Stimulated activated CD4-positive, alpha-beta T cell treated with anti-CD3 and anti-CD28 coated beads, Interleukin-15, amount 100 ng/mL, for 24 hours (primary cell): ENCODE measurements around the gene CFTR.

ENCODE experiments used
- DNase-seq: peaks from one replicate; pipeline ENCODE4 v3.0.0-alpha.2; 2020

The CFTR gene

DNA sequence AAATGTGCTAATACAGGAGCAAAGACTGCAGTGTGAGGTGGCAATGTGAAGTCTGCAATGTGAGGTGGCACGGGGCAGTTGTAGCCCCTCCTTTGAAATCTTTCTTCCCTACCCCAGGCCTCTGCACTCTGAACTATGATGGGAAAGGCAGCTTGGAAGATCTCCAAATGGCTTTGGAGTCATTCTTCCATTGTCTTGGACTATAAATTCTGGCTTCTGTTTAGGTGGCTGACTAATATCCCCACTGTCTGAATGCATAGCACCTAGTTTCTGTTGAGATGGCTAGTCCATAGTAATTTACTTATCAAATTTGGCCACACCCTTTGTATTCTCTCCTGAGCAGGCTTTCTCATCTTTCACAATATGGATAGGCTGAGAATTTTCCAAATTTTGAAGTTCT is 175.0 kb downstream of the CFTR start:
- no peak for DNase-seq

GRCh38 chr7:117656806-117657205 is 177.0 kb downstream of the CFTR start:
- DNase-seq, result no peak

DNA sequence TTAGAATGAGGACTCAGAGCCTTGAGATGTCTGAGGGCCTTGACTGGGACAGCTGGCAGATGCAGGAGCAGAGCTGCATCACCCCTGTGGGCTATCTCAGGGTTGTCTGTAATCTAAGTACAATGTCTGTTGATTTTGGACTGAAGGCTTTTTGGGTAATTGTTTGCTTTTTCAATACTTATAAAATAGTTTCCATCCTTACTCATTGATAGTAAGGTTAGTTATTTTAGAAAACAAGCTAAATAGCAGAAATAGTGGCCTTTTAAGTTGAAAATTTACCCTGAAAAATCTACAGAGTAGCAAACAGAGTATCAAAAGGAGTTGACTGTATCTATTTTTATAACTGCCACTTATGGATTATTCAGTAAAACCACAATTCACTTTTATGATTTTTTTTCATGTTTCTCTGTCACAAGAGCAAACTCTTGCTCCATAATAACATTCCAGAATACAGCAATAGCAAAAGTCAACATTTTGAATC is 179.7 kb downstream of the CFTR start:
- no peak for DNase-seq

GRCh38 chr7:117661328-117661727 is 181.5 kb downstream of the CFTR start:
- no peak for DNase-seq

DNA sequence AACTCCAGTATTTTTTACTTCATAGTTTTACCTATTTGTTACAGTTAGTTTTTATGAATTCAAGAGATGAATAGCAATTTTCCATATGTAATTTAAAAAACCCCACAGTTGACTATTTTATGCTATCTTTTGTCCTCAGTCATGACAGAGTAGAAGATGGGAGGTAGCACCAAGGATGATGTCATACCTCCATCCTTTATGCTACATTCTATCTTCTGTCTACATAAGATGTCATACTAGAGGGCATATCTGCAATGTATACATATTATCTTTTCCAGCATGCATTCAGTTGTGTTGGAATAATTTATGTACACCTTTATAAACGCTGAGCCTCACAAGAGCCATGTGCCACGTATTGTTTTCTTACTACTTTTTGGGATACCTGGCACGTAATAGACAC is 184.2 kb downstream of the CFTR start:
- no peak for DNase-seq

GRCh38 chr7:117665368-117665767 is 185.5 kb downstream of the CFTR start:
- DNase-seq, result no peak

- no peak for DNase-seq
Measured at GRCh38 chr7:117666031-117666430, 186.2 kb downstream of the CFTR start.

- no peak for DNase-seq
Measured at GRCh38 chr7:117666689-117667088, 186.9 kb downstream of the CFTR start.

DNA sequence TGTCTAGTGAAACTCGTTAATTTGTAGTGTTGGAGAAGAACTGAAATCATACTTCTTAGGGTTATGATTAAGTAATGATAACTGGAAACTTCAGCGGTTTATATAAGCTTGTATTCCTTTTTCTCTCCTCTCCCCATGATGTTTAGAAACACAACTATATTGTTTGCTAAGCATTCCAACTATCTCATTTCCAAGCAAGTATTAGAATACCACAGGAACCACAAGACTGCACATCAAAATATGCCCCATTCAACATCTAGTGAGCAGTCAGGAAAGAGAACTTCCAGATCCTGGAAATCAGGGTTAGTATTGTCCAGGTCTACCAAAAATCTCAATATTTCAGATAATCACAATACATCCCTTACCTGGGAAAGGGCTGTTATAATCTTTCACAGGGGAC is 187.6 kb downstream of the CFTR start:
- DNase-seq, result no peak

GRCh38 chr7:117669818-117670217 is 190.0 kb downstream of the CFTR start:
- DNase-seq, result no peak

GRCh38 chr7:117672453-117672852 is 192.6 kb downstream of the CFTR start:
- DNase-seq, result no peak

DNA sequence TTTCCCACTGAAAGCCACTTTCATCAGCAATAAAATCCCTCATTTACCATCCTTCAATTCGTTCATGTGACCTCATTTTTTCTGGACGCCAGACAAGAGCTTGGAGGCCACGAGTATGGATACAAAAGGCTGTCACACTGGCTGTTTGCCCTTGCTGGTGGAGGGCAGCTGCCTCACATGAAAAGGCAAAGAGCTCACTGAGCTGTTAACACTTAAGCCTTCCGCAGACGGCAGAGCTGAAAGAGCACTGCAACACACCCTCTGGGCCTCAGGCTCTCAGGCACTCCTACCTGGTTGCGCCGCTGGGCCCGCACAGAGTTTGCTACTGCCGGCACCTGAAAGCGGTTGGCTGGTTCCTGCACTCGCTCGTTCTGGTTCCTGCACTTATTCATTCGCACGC is 193.5 kb downstream of the CFTR start:
- DNase-seq, result no peak

DNA sequence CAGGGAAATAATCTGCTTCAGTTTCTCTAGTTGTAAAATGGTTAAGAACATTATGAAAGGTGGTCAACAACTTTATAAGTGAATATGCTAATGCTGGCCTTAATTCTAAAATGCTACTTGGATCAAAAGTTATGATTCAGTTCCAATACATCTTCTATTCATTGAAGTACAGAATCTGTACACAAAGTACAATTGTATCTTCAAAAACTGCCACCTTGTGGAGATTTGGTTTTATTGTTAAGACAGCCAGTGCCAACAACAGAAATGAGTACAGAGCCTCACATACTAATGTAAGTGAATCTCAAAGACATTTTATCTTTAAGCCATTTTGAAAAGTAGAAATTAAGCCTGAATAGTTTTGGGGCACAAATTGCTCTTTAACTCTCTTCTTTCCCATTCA is 194.0 kb downstream of the CFTR start:
- DNase-seq, result no peak

- DNase-seq, result no peak
Measured at GRCh38 chr7:117674617-117675016, 194.8 kb downstream of the CFTR start.

GRCh38 chr7:117675497-117676435 is 195.9 kb downstream of the CFTR start:
- DNase-seq, result no peak

- no peak for DNase-seq
Measured at GRCh38 chr7:117679120-117679519, 199.3 kb downstream of the CFTR start.

- DNase-seq, result no peak
Measured at GRCh38 chr7:117682681-117683385, 203.0 kb downstream of the CFTR start.

- DNase-seq, result no peak
Measured at GRCh38 chr7:117683430-117684175, 203.8 kb downstream of the CFTR start.

- DNase-seq, result no peak
Measured at GRCh38 chr7:117685795-117686194, 206.0 kb downstream of the CFTR start.

DNA sequence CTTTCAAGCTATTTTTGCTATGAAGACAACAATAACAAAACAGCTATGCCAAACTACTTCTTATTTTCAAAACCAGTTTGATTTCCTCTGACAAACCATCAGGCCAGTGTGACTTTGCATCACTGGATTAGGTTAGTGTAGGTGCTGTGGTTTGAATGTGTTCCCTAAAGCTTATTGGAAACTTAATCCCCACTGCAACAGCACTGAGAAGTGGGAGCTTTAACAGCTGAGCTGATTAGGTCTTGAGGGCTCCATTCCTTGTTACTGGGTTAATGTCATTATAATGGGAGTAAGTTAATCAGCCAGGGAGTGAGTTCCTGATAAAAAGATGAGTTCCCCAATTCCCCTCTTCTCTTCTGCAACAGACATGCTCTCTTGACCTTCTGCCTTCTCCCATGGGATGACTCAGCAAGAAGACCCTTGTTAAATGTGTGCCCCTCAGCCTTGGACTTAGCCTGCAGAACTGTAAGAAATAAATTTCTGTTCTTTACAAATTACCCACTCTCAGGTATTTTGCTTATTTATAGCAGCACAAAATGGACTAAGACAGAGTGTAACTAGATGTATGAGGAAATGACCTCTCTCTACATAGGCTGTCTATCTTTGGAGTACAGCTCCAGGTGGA is 206.6 kb downstream of the CFTR start:
- DNase-seq, result no peak

DNA sequence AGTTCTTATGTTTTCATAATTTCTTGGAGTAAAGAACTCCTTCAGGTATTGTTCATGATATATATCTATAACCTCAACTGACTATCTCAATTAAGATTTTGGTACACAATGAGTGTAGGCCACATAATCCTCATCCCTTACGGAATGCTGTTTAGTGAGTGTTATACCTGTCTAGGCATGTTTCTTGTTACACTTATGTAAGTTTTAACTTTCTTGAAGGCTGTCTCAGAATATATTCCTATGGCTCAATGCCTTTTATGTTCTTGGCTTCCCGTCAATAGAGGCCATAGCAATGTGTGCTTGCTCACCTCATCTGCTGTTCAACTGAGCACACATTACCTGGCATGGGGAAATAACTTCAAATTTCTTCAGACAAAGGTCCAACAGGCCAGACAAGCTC is 208.3 kb downstream of the CFTR start:
- no peak for DNase-seq

- DNase-seq, result no peak
Measured at GRCh38 chr7:117689406-117689805, 209.6 kb downstream of the CFTR start.

DNA sequence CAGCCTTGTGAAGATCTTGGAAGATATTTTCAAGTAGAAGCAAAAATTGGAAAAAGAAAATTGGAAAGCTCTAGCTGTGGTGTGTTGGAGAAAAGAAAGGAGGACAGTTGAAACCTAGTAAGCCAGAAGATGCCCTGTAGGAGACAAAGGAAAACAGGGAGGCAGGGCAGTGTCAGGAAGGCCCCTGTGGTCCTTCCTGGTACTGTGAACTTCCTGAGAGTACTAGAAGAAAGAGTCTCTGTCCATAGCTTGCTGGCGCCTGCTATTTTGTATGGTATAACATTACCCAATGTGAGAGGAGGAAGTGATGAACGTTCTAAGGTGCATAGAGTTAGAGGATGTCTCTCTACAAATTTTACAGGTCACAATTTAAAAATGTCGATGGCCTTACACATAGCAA is 210.3 kb downstream of the CFTR start:
- DNase-seq, result no peak
